HEK293 (cell line): ENCODE results near the gene WDR18.

Source experiments
- CTCF ChIA-PET: fragments of 350-600 bp; formaldehyde crosslinking; extraction: SDS; loops from one replicate; lab custom pipeline; 2021; ENCODE audit warnings: antibody characterized with exemption; lab: Yijun Ruan, JAX
- POLR2A ChIA-PET: fragments of 300-600 bp; formaldehyde crosslinking; extraction: SDS; loops from one replicate; lab custom pipeline; 2020; ENCODE audit warnings: antibody characterized with exemption, inconsistent platforms; lab: Yijun Ruan, JAX
- H3K27ac ChIP-seq: fragments of 200-500 bp; sonication (Bioruptor generic); 2 replicates; pipeline ENCODE4 v1.5.1; 2014; ENCODE audit warnings: low read depth, low read length, control low read depth, inconsistent platforms; ENCODE audit errors: extremely low read depth
- H3K36me3 ChIP-seq, 2 experiments: fragments of 200-500 bp in 1 of 2; sonication (Bioruptor generic) in 1 of 2; 1 replicate in 1 of 2; 2 replicates in 1 of 2; pipeline ENCODE4 v1.5.1; 2014 to 2017; ENCODE audit warnings: inconsistent platforms in 2 of 2, low read length in 2 of 2; ENCODE audit not compliant: control insufficient read depth in 2 of 2, insufficient read depth in 1 of 2
- H3K4me1 ChIP-seq: fragments of 200-500 bp; sonication (Bioruptor generic); 2 replicates; pipeline ENCODE4 v1.5.1; 2014; ENCODE audit warnings: mild to moderate bottlenecking, low read length, inconsistent platforms; ENCODE audit not compliant: control insufficient read depth, insufficient read depth
- H3K4me3 ChIP-seq: 2 replicates; pipeline ENCODE4 v1.5.1; 2011; ENCODE audit warnings: low read depth, mild to moderate bottlenecking, control low read depth, low read length, moderate library complexity
- H3K9me3 ChIP-seq: fragments of 200-500 bp; sonication (Bioruptor generic); 2 replicates; pipeline ENCODE4 v1.5.1; 2014; ENCODE audit warnings: low read depth, low read length, inconsistent platforms; ENCODE audit not compliant: control insufficient read depth, insufficient read depth
- BCL11A ChIP-seq: fragments of 450-650 bp; formaldehyde crosslinking; IDR thresholded peaks from 2 replicates; pipeline ENCODE4 v1.5.1; 2016; ENCODE audit warnings: low read depth, missing biosample characterization, missing genetic modification characterization
- INSM2 ChIP-seq: fragments of 450-650 bp; formaldehyde crosslinking; IDR thresholded peaks from 2 replicates; pipeline ENCODE4 v1.5.1; 2016; ENCODE audit warnings: missing biosample characterization, missing genetic modification characterization
- KLF17 ChIP-seq: fragments of 450-650 bp; formaldehyde crosslinking; IDR thresholded peaks from 2 replicates; pipeline ENCODE4 v1.5.1; 2016; ENCODE audit warnings: missing biosample characterization, missing genetic modification characterization
- KLF9 ChIP-seq: fragments of 450-650 bp; formaldehyde crosslinking; IDR thresholded peaks from 2 replicates; pipeline ENCODE4 v1.5.1; 2016; ENCODE audit warnings: missing biosample characterization, missing genetic modification characterization, low read depth
- OSR2 ChIP-seq: fragments of 450-650 bp; formaldehyde crosslinking; IDR thresholded peaks from 2 replicates; pipeline ENCODE4 v1.5.1; 2016; ENCODE audit warnings: missing biosample characterization, missing genetic modification characterization
- OVOL3 ChIP-seq: fragments of 450-650 bp; formaldehyde crosslinking; IDR thresholded peaks from 2 replicates; pipeline ENCODE4 v1.5.1; 2016; ENCODE audit warnings: missing biosample characterization, missing genetic modification characterization
- PATZ1 ChIP-seq: fragments of 450-650 bp; formaldehyde crosslinking; IDR thresholded peaks from 2 replicates; pipeline ENCODE4 v1.5.1; 2016; ENCODE audit warnings: missing biosample characterization, missing genetic modification characterization
- YY1 ChIP-seq: fragments of 450-650 bp; formaldehyde crosslinking; IDR thresholded peaks from 2 replicates; pipeline ENCODE4 v1.5.1; 2018; ENCODE audit warnings: missing biosample characterization, missing genetic modification characterization
- ZBTB20 ChIP-seq: fragments of 450-650 bp; formaldehyde crosslinking; IDR thresholded peaks from 2 replicates; pipeline ENCODE4 v1.5.1; 2016; ENCODE audit warnings: missing biosample characterization, missing genetic modification characterization
- ZEB2 ChIP-seq: fragments of 450-650 bp; formaldehyde crosslinking; IDR thresholded peaks from 2 replicates; pipeline ENCODE4 v1.5.1; 2016; ENCODE audit warnings: missing biosample characterization, missing genetic modification characterization
- ZNF114 ChIP-seq: fragments of 450-650 bp; formaldehyde crosslinking; IDR thresholded peaks from 2 replicates; pipeline ENCODE4 v1.5.0; 2017; ENCODE audit warnings: missing biosample characterization, missing genetic modification characterization
- ZNF157 ChIP-seq: fragments of 450-650 bp; formaldehyde crosslinking; IDR thresholded peaks from 2 replicates; pipeline ENCODE4 v1.5.1; 2016; ENCODE audit warnings: missing biosample characterization, missing genetic modification characterization
- ZNF16 ChIP-seq: fragments of 450-650 bp; formaldehyde crosslinking; IDR thresholded peaks from 2 replicates; pipeline ENCODE4 v1.5.1; 2016; ENCODE audit warnings: low read depth, missing biosample characterization, missing genetic modification characterization
- ZNF175 ChIP-seq: fragments of 450-650 bp; formaldehyde crosslinking; IDR thresholded peaks from 2 replicates; pipeline ENCODE4 v1.5.1; 2016; ENCODE audit warnings: missing biosample characterization, missing genetic modification characterization
- ZNF223 ChIP-seq: fragments of 450-650 bp; formaldehyde crosslinking; IDR thresholded peaks from 2 replicates; pipeline ENCODE4 v1.5.1; 2016; ENCODE audit warnings: missing biosample characterization, missing genetic modification characterization
- ZNF423 ChIP-seq: fragments of 450-650 bp; formaldehyde crosslinking; IDR thresholded peaks from 2 replicates; pipeline ENCODE4 v1.5.1; 2016; ENCODE audit warnings: missing biosample characterization, missing genetic modification characterization
- ZNF510 ChIP-seq: fragments of 450-650 bp; formaldehyde crosslinking; IDR thresholded peaks from 2 replicates; pipeline ENCODE4 v1.5.1; 2018; ENCODE audit warnings: mild to moderate bottlenecking, missing genetic modification characterization, missing biosample characterization; ENCODE audit not compliant: insufficient replicate concordance
- ZNF664 ChIP-seq: fragments of 450-650 bp; formaldehyde crosslinking; IDR thresholded peaks from 2 replicates; pipeline ENCODE4 v1.5.1; 2016; ENCODE audit warnings: missing biosample characterization, missing genetic modification characterization
- ZNF747 ChIP-seq: fragments of 450-650 bp; formaldehyde crosslinking; IDR thresholded peaks from 2 replicates; pipeline ENCODE4 v1.5.1; 2016; ENCODE audit warnings: missing biosample characterization, missing genetic modification characterization
- ZSCAN16 ChIP-seq: fragments of 450-650 bp; formaldehyde crosslinking; IDR thresholded peaks from 2 replicates; pipeline ENCODE4 v1.5.1; 2016; ENCODE audit warnings: missing biosample characterization, missing genetic modification characterization
- TF ChIP-seq, protein P1 (sequence below): sonication (generic); formaldehyde crosslinking; IDR thresholded peaks from 2 replicates; pipeline ENCODE4 v1.8.1; 2022; ENCODE audit warnings: mild to moderate bottlenecking, moderate library complexity, missing genetic modification reagents

Gene WDR18

DNA sequence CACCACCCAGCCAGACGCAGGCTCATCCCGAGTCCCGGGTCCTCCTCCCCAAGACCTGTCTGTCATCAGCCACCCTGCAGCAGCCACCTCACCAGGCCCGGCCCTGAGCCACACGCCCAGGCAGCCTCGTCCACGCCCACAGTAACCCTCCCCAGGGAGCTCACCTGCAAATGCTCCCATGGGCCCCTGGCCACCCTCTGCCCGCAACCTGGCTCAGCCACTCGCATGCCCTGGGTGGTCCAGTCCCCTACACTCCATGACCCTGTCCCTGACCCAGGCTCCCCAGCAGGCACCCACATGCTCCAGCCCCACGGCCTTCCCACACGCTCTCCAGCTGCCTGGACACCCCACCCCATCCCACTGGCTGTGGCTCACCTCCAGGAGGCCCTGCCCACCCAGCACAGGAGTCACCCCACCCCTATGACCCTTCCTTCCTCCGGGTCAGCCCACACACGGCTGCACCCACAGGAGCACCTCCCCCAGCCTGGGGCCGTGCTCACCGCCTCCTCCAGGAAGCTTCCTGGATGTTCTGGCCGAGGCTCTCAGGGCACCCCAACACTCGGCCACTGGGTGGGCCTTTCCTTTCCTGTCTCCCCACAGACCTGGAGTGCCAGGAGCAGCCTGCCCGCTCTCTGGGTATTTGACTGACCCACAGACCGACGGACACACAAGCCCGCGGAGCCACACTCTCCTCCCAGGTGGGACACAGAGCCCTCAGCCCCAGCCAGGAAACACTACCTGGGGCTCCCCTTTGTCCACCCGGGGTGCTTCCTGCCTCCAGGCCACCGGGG, 33.2 kb downstream of the WDR18 start (continued):
- TF ChIP-seq ZEB2 (tag by site-specific recombination) (0 out of 2 replicates have a peak, but pooled peaks have one; percentile 64), PATZ1 (tag by site-specific recombination) (peak; percentile 80; the same call in 1 of the 2 replicates), INSM2 (tag by site-specific recombination) (peak; percentile 14; the same call in 1 of the 2 replicates), KLF17 (peak; percentile 94), OSR2 (peak; percentile 37), ZNF157 (tag by site-specific recombination) (no peak)

DNA sequence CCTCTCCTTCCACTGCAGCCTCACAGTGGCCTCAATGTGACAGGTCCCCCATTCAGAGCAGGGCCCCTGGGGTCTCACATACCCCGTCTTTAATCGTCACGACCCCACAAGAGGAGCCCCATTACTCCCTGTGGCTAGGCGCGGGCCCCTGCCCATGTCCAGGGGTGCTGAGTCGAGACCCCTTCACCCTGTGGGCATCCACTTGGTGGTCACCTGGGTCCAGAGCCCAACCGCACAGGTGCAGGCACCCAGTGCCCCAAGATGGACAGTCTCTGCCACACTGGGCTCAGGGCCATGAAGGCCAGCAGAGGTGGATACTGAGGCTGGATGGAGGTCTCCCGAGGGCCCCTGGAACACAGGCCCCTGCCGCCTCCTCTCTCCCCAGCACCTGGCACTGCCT, 33.8 kb downstream of the WDR18 start:
- no peak overlapping the region for H3K4me3 ChIP-seq
- ChIA-PET CTCF (no interaction called here), POLR2A (no interaction called here)
- TF ChIP-seq, protein P1, sequence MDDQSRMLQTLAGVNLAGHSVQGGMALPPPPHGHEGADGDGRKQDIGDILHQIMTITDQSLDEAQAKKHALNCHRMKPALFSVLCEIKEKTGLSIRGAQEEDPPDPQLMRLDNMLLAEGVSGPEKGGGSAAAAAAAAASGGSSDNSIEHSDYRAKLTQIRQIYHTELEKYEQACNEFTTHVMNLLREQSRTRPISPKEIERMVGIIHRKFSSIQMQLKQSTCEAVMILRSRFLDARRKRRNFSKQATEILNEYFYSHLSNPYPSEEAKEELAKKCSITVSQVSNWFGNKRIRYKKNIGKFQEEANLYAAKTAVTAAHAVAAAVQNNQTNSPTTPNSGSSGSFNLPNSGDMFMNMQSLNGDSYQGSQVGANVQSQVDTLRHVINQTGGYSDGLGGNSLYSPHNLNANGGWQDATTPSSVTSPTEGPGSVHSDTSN (CRISPR knock-in tag): no peak
- TF ChIP-seq ZNF510 (tag by site-specific recombination) (no peak), ZBTB20 (tag by site-specific recombination) (no peak), ZSCAN16 (tag by site-specific recombination) (no peak), YY1 (tag by site-specific recombination) (no peak), ZNF747 (tag by site-specific recombination) (no peak), BCL11A (tag by site-specific recombination) (no peak), ZNF664 (no peak), ZNF423 (no peak), ZNF223 (no peak), ZNF114 (tag by site-specific recombination) (no peak), ZNF16 (tag by site-specific recombination) (no peak), ZNF175 (tag by site-specific recombination) (no peak), KLF9 (no peak), OVOL3 (no peak)
- H3K9me3 ChIP-seq: no peaks in the 10 kb centered on the region
- peaks cover 7% of the 10 kb centered on the region for H3K4me1 ChIP-seq
- peaks cover 0 to 49% of the 10 kb centered on the region in 2 experiments; a peak in 1 of 3 replicates for H3K36me3 ChIP-seq
- H3K27ac ChIP-seq: peak overlapping the region; percentile 54; the same call in 1 of the 2 replicates
